Neural progenitor cell (in vitro differentiated cells): ENCODE measurements around the gene VCL. TPM values are rescaled to one million over a fixed set of nuclear protein-coding genes. Genes with fewer than 3 reads are reported as not detected.

Experiments used
- DNase-seq: peaks from one replicate; pipeline ENCODE4 v3.0.0-alpha.2; 2016; ENCODE audit warnings: low spot score
- H2AFZ ChIP-seq: fragments of 200-600 bp; sonication (generic); replicated peaks from 2 replicates; pipeline ENCODE4 v1.6.1; 2016; ENCODE audit warnings: antibody characterized with exemption
- H3F3A ChIP-seq: fragments of 200-600 bp; sonication (generic); 2 replicates; pipeline ENCODE4 v1.6.1; 2016; ENCODE audit warnings: antibody characterized with exemption, low read depth
- H3K27ac ChIP-seq: fragments of 200-600 bp; sonication (generic); 2 replicates; pipeline ENCODE4 v1.5.1; 2016; ENCODE audit warnings: mild to moderate bottlenecking
- H3K27me3 ChIP-seq: fragments of 200-600 bp; sonication (generic); 2 replicates; pipeline ENCODE4 v1.6.1; 2016; ENCODE audit warnings: mild to moderate bottlenecking, moderate library complexity
- H3K36me3 ChIP-seq: fragments of 200-600 bp; sonication (generic); 2 replicates; pipeline ENCODE4 v1.5.1; 2016
- H3K4me1 ChIP-seq: fragments of 200-600 bp; sonication (generic); 2 replicates; pipeline ENCODE4 v1.6.1; 2016; ENCODE audit warnings: mixed run types
- H3K4me2 ChIP-seq: fragments of 200-600 bp; sonication (generic); 2 replicates; pipeline ENCODE4 v1.6.1; 2016
- H3K4me3 ChIP-seq: fragments of 200-600 bp; sonication (generic); 2 replicates; pipeline ENCODE4 v1.5.1; 2016
- H3K79me2 ChIP-seq: fragments of 200-600 bp; sonication (generic); 2 replicates; pipeline ENCODE4 v1.6.1; 2016; ENCODE audit warnings: low read depth
- H3K9ac ChIP-seq: fragments of 200-600 bp; sonication (generic); 2 replicates; pipeline ENCODE4 v1.6.1; 2016
- H3K9me3 ChIP-seq: fragments of 200-600 bp; sonication (generic); 2 replicates; pipeline ENCODE4 v1.5.1; 2016; ENCODE audit warnings: low read depth
- H4K20me1 ChIP-seq: fragments of 200-600 bp; sonication (generic); 2 replicates; pipeline ENCODE4 v1.6.1; 2016; ENCODE audit warnings: low read depth
- H3K27ac Mint-ChIP-seq: 3 replicates; pipeline ENCODE4 v1.8.0; 2021; ENCODE audit warnings: mixed read lengths
- H3K27me3 Mint-ChIP-seq: 2 replicates; pipeline ENCODE4 v1.8.0; 2022; ENCODE audit warnings: low read depth, mild to moderate bottlenecking, inconsistent platforms, moderate library complexity, mixed read lengths; ENCODE audit not compliant: insufficient read depth
- H3K36me3 Mint-ChIP-seq: 3 replicates; pipeline ENCODE4 v1.8.0; 2021; ENCODE audit warnings: mixed read lengths
- H3K4me1 Mint-ChIP-seq: 3 replicates; pipeline ENCODE4 v1.8.0; 2021; ENCODE audit warnings: mixed read lengths
- H3K4me3 Mint-ChIP-seq: 3 replicates; pipeline ENCODE4 v1.8.0; 2021; ENCODE audit warnings: mild to moderate bottlenecking, moderate library complexity, mixed read lengths
- H3K9me3 Mint-ChIP-seq: 3 replicates; pipeline ENCODE4 v1.8.0; 2020; ENCODE audit warnings: mixed read lengths
- CTCF ChIP-seq: fragments of 200-600 bp; sonication (generic); IDR thresholded peaks from 2 replicates; pipeline ENCODE4 v1.5.1; 2017; ENCODE audit warnings: antibody characterized with exemption, mild to moderate bottlenecking
- EZH2 ChIP-seq: fragments of 200-600 bp; sonication (generic); IDR thresholded peaks from 2 replicates; pipeline ENCODE4 v1.6.1; 2017; ENCODE audit warnings: antibody characterized with exemption, mild to moderate bottlenecking, moderate library complexity
- EZH2phosphoT487 ChIP-seq: fragments of 200-600 bp; sonication (generic); IDR thresholded peaks from 2 replicates; pipeline ENCODE4 v1.6.1; 2017; ENCODE audit warnings: antibody characterized with exemption
- total RNA-seq: library from RNA; depleted of rRNA; stranded (reverse); fragments of >200 nt; gene quantifications from 2 replicates; pipeline ENCODE4 v1.2.3, GENCODE V29; 2015; ENCODE audit warnings: low replicate concordance

VCL gene
- total RNA-seq, 1 donor from 2014 or later, result 96.9 TPM

DNA sequence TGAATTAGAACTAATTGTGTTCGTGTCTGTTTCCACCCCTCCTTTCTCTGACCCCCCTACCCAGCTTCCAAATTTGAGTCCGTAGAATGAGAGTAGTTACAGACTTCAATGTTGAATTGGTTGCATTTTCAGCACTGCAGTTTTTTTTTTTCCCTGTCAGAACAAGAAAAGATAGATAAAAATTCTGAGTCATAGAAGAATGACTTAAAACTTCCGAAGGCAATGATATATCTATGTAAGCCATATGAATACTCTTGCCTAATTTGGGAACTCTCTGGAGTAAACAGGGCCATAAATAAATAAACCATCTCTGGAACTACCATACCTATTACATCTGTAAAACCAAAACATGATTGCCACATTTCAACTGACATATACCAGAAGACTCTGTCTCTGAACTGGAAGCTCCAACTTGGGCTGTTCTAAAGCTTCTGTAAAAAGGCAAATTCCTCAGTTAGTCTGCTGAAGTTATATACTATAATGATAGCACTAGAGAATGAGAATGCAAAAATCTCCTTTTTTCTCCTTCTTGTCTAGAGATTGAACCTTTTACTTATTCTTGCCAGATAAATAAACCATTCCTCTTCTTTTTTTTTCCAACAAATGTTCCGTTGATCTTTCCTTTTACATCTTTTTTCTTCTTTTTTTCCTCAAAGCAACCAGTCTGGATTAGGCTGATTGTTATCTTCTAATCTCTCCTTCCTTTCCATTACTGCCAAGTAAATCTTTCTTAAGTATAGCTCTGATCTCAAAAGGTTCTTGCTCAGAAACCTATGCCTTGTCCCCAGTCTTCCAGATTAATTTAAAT is 23.5 kb downstream of the VCL start:
- Mint-ChIP-seq H3K27ac (peak overlapping the region; percentile 57), H3K36me3 (peaks cover 14% of the 10 kb centered on the region), H3K4me3 (no peak overlapping the region), H3K9me3 (no peaks in the 10 kb centered on the region), H3K4me1 (peaks cover 12% of the 10 kb centered on the region), H3K27me3 (no peaks in the 10 kb centered on the region)
- Histone ChIP-seq H3K9ac (no peak overlapping the region), H3K27me3 (no peaks in the 10 kb centered on the region), H3K4me3 (no peak overlapping the region), H3F3A (peaks cover 11% of the 10 kb centered on the region), H2AFZ (no peak overlapping the region), H3K4me2 (no peak overlapping the region), H3K36me3 (no peaks in the 10 kb centered on the region), H3K79me2 (peaks cover 92% of the 10 kb centered on the region), H3K4me1 (peaks cover 12% of the 10 kb centered on the region), H3K9me3 (no peaks in the 10 kb centered on the region), H4K20me1 (peaks cover 20% of the 10 kb centered on the region), H3K27ac (peak overlapping the region; percentile 42)
- TF ChIP-seq EZH2, result no peak
- no peak for TF ChIP-seq EZH2phosphoT487
- no peak for TF ChIP-seq CTCF
- no peak for DNase-seq

- Mint-ChIP-seq H3K36me3 (peaks cover 11% of the 10 kb centered on the region), H3K4me1 (peaks cover 12% of the 10 kb centered on the region), H3K27me3 (peaks cover 2% of the 10 kb centered on the region), H3K4me3 (no peak overlapping the region), H3K27ac (no peak overlapping the region), H3K9me3 (no peaks in the 10 kb centered on the region)
- Histone ChIP-seq H3K36me3 (no peaks in the 10 kb centered on the region), H3K79me2 (peaks cover 97% of the 10 kb centered on the region), H3F3A (peaks cover 11% of the 10 kb centered on the region), H3K9me3 (no peaks in the 10 kb centered on the region), H3K27ac (no peak overlapping the region), H3K9ac (no peak overlapping the region), H3K4me1 (peaks cover 12% of the 10 kb centered on the region), H3K4me3 (no peak overlapping the region), H3K4me2 (no peak overlapping the region), H4K20me1 (peaks cover 20% of the 10 kb centered on the region), H3K27me3 (no peaks in the 10 kb centered on the region), H2AFZ (no peak overlapping the region)
- DNase-seq, result no peak
- TF ChIP-seq EZH2, result no peak
- no peak for TF ChIP-seq CTCF
- no peak for TF ChIP-seq EZH2phosphoT487
Measured at GRCh38 chr10:74022926-74023629, 25.2 kb downstream of the VCL start.

- Histone ChIP-seq H4K20me1 (peaks cover 18% of the 10 kb centered on the region), H3K4me1 (peaks cover 12% of the 10 kb centered on the region), H3K27me3 (no peaks in the 10 kb centered on the region), H2AFZ (no peak overlapping the region), H3K4me3 (no peak overlapping the region), H3K79me2 (peaks cover 96% of the 10 kb centered on the region), H3F3A (peaks cover 11% of the 10 kb centered on the region), H3K9me3 (no peaks in the 10 kb centered on the region), H3K9ac (no peak overlapping the region), H3K27ac (no peak overlapping the region), H3K4me2 (no peak overlapping the region), H3K36me3 (no peaks in the 10 kb centered on the region)
- Mint-ChIP-seq H3K9me3 (no peaks in the 10 kb centered on the region), H3K36me3 (peaks cover 7% of the 10 kb centered on the region), H3K4me3 (no peak overlapping the region), H3K4me1 (peaks cover 12% of the 10 kb centered on the region), H3K27me3 (peaks cover 2% of the 10 kb centered on the region), H3K27ac (no peak overlapping the region)
- TF ChIP-seq CTCF, result no peak
- no peak for TF ChIP-seq EZH2phosphoT487
- no peak for TF ChIP-seq EZH2
- no peak for DNase-seq
Measured at GRCh38 chr10:74024600-74024999, 26.7 kb downstream of the VCL start.
